SHP77 (cell line): Measurements from ENCODE around the gene SH3BP4.

Experiments used
- DNase-seq, 2 experiments: peaks; one replicate each; lab custom pipeline; 2025; lab: John Stamatoyannopoulos, UW

Gene SH3BP4

DNA sequence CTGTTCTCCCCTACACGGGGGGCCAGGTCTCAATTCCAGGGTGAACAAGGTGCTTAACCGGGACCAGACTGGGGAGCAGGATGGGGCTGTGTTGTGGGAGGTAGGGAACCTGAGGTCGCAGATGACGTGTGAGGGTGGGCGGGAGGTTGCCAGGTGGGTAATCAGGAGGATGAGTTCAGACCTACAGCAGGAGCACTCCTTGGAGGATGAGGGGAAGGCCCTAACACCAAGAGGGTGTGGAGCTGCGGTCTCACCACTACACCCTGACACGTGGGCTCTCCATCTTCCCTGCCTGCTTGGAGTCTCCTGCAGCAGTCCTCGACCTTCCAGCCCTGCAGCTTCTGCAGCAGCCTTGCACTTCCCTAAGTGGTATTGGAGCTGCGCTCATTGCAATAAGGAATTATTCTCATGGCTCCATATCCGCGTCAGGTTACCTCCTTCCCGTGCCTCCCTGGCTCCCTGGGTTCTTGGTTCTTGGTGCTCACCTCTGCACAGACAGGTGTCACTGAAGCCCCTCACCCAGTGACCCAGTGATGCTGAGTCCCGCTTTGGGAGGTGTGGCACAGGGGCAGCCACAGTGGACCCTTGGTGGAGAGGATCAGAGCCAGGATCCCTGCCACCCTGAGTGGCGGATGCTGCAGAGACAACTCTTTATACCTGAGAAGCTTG is 15.5 kb downstream of the SH3BP4 start:
- no peak for DNase-seq

GRCh38 chr2:234967870-234968208 is 16.0 kb downstream of the SH3BP4 start:
- DNase-seq: no peak

- no peak for DNase-seq
These were observed 17.0 kb downstream of the SH3BP4 start for GRCh38 chr2:234968631-234969305.

GRCh38 chr2:234969306-234970098 is 17.7 kb downstream of the SH3BP4 start:
- DNase-seq: no peak

- no peak for DNase-seq
These were observed 18.3 kb downstream of the SH3BP4 start for GRCh38 chr2:234970099-234970440.

- no peak for DNase-seq
These were observed 18.7 kb downstream of the SH3BP4 start for GRCh38 chr2:234970477-234970882.

GRCh38 chr2:234971496-234971895 is 19.7 kb downstream of the SH3BP4 start:
- DNase-seq: no peak

DNA sequence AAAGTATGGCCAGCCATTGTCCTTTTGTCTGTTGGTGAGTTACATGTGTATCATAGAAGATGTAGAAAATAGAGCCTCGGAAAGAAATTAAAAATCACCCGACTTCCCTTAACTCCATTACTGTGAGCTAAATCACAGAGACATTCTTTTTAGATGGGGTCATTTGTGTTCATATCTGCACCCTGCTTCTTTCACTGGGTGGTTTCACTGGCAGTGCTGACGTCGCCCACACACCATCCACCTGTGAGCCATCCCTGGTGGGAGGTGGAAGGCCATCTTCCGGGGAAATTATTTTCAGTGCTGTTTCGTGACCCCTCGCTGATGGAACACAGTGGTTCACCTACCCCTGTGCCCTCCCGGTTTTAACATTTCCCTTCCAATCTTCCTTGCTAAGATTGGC is 21.2 kb downstream of the SH3BP4 start:
- DNase-seq: no peak

- no peak for DNase-seq
These were observed 22.9 kb downstream of the SH3BP4 start for GRCh38 chr2:234974501-234975385.

DNA sequence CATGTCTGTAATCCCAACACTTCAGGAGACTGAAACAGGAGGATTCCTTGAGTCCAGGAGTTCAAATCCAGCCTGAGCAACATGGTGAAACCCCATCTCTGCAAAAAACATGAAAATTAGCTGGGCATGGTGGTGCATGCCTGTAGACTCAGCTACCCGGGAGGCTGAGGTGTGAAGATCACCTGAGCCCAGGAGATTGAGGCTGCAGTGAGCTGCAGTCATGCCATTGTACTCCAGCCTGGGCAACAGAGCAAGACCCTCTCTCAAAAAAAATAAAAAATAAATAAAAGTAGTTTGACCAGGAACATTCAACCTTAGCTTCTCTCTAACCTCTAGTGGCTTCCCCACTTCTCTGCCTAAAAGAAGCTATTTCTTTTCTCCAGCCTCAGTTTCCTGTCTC is 23.8 kb downstream of the SH3BP4 start:
- no peak for DNase-seq

GRCh38 chr2:234976479-234977227 is 24.8 kb downstream of the SH3BP4 start:
- DNase-seq: no peak

- no peak for DNase-seq
These were observed 25.4 kb downstream of the SH3BP4 start for GRCh38 chr2:234977228-234977679.

GRCh38 chr2:234978466-234979203 is 26.8 kb downstream of the SH3BP4 start:
- DNase-seq: no peak

- no peak for DNase-seq
These were observed 27.7 kb downstream of the SH3BP4 start for GRCh38 chr2:234979204-234980167.

GRCh38 chr2:234980451-234981187 is 28.8 kb downstream of the SH3BP4 start:
- DNase-seq: peak in 1 of 2 experiments; percentile 16

- DNase-seq: peak in 1 of 2 experiments; percentile 49
These were observed 29.6 kb downstream of the SH3BP4 start for GRCh38 chr2:234981197-234982095.

GRCh38 chr2:234982096-234982834 is 30.4 kb downstream of the SH3BP4 start:
- DNase-seq: no peak
